K562 (cell line): ENCODE data around the gene ISYNA1. TPM values are rescaled to one million over a fixed set of nuclear protein-coding genes. Genes with fewer than 3 reads are reported as not detected.

ENCODE experiments used
- ATF6 ChIP-seq: sonication (generic); formaldehyde crosslinking; IDR thresholded peaks from 2 replicates; pipeline ENCODE4 v1.4.0; 2020; ENCODE audit warnings: mild to moderate bottlenecking, missing genetic modification reagents
- CBX2 ChIP-seq: fragments of 200-600 bp; sonication (generic); IDR thresholded peaks from one replicate; pipeline ENCODE4 v1.6.1; 2012; ENCODE audit warnings: mild to moderate bottlenecking, low read length, inconsistent platforms; ENCODE audit not compliant: insufficient read depth, poor library complexity, severe bottlenecking
- DPF2 ChIP-seq: fragments of 450-650 bp; IDR thresholded peaks from 2 replicates; pipeline ENCODE4 v1.6.1; 2016
- E2F8 ChIP-seq: fragments of 450-650 bp; IDR thresholded peaks from 2 replicates; pipeline ENCODE4 v1.7.1; 2018; ENCODE audit warnings: mild to moderate bottlenecking, low read depth; ENCODE audit not compliant: partially characterized antibody
- EGR1 ChIP-seq: fragments of 450-650 bp; conservative IDR thresholded peaks from 2 replicates; pipeline ENCODE4 v1.6.1; 2017; ENCODE audit warnings: mild to moderate bottlenecking
- ELF1 ChIP-seq: fragments of 200-800 bp; sonication (Bioruptor generic); IDR thresholded peaks from 2 replicates; pipeline ENCODE4 v1.6.1; 2016; ENCODE audit warnings: missing genetic modification characterization, missing compliant biosample characterization
- FIP1L1 ChIP-seq: fragments of 200-400 bp; formaldehyde crosslinking; IDR thresholded peaks from 2 replicates; pipeline ENCODE4 v1.6.1; 2018; ENCODE audit warnings: mild to moderate bottlenecking, low read depth, low read length; ENCODE audit not compliant: poor library complexity, severe bottlenecking
- RB1 ChIP-seq: fragments of 450-650 bp; IDR thresholded peaks from 2 replicates; pipeline ENCODE4 v1.6.1; 2017; ENCODE audit warnings: low read depth, mild to moderate bottlenecking
- SFPQ ChIP-seq: fragments of 200-400 bp; formaldehyde crosslinking; IDR thresholded peaks from 2 replicates; pipeline ENCODE4 v1.6.1; 2017; ENCODE audit warnings: mild to moderate bottlenecking, low read depth, low read length, moderate library complexity
- ZNF431 ChIP-seq: sonication (generic); formaldehyde crosslinking; IDR thresholded peaks from 2 replicates; pipeline ENCODE4 v1.8.0; 2022; ENCODE audit warnings: mild to moderate bottlenecking, missing genetic modification reagents
- polyA plus RNA-seq, 8 experiments: library from polyadenylated mRNA; depleted of rRNA in 4 of 8; stranded (reverse) in 5 of 8; unstranded in 3 of 8; fragments of >200 nt; fragmentation: Nextera tagmentation in 2 of 8; fragmentation: Illumina TruSeq in 1 of 8; extraction: Ambion mirVana in 2 of 8; extraction: Trizol in 1 of 8; gene quantifications; 2 replicates each; pipeline versions ENCODE4 v1.2.1 to v1.2.3, GENCODE V29; 2011 to 2014; ENCODE audit warnings: inconsistent platforms in 1 of 8, missing spikeins in 1 of 8
- total RNA-seq, 7 experiments: library from RNA; depleted of rRNA in 6 of 7; stranded (reverse); fragments of >200 nt in 6 of 7; fragmentation: Illumina TruSeq in 2 of 7; extraction: Trizol in 2 of 7; gene quantifications; 2 replicates each; pipeline versions ENCODE4 v1.2.1 to v1.2.3, GENCODE V29; 2011 to 2021; ENCODE audit warnings: low replicate concordance in 1 of 7
- TF ChIP-seq, protein P1 (sequence below): sonication (generic); formaldehyde crosslinking; IDR thresholded peaks from 2 replicates; pipeline ENCODE4 v1.8.1; 2022; ENCODE audit warnings: missing genetic modification reagents
- TF ChIP-seq, protein P2 (sequence below): fragments of 250-450 bp; sonication (Bioruptor Pico); IDR thresholded peaks from 2 replicates; pipeline ENCODE4 v1.8.0; 2022; ENCODE audit warnings: moderate library complexity, mild to moderate bottlenecking, inconsistent platforms
- TF ChIP-seq, protein P3 (sequence below): fragments of 450-650 bp; formaldehyde crosslinking; IDR thresholded peaks from 2 replicates; pipeline ENCODE4 v1.4.0; 2020; ENCODE audit warnings: mild to moderate bottlenecking, mixed read lengths

The ISYNA1 gene
- total and polyA plus RNA-seq, 9 of the 15 experiments (the other 6 are each of a cell fraction or from before 2014, with no cell fraction given): 21.8 to 460 (median 93.2) TPM

GRCh38 chr19:18417250-18418028 lies 20.5 kb downstream of the ISYNA1 start (continued):
- TF ChIP-seq, protein P1, sequence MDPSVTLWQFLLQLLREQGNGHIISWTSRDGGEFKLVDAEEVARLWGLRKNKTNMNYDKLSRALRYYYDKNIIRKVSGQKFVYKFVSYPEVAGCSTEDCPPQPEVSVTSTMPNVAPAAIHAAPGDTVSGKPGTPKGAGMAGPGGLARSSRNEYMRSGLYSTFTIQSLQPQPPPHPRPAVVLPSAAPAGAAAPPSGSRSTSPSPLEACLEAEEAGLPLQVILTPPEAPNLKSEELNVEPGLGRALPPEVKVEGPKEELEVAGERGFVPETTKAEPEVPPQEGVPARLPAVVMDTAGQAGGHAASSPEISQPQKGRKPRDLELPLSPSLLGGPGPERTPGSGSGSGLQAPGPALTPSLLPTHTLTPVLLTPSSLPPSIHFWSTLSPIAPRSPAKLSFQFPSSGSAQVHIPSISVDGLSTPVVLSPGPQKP (CRISPR knock-in tag): no peak
- TF ChIP-seq FIP1L1 (no peak), EGR1 (no peak; the same call in 1 of the 2 replicates), ATF6 (no peak), CBX2 (no peak), ZNF431 (CRISPR knock-in tag) (no peak), RB1 (peak; percentile 64), E2F8 (no peak), ELF1 (peak; percentile 76; the same call in 1 of the 2 replicates), SFPQ (no peak), DPF2 (no peak)
- TF ChIP-seq, protein P2, sequence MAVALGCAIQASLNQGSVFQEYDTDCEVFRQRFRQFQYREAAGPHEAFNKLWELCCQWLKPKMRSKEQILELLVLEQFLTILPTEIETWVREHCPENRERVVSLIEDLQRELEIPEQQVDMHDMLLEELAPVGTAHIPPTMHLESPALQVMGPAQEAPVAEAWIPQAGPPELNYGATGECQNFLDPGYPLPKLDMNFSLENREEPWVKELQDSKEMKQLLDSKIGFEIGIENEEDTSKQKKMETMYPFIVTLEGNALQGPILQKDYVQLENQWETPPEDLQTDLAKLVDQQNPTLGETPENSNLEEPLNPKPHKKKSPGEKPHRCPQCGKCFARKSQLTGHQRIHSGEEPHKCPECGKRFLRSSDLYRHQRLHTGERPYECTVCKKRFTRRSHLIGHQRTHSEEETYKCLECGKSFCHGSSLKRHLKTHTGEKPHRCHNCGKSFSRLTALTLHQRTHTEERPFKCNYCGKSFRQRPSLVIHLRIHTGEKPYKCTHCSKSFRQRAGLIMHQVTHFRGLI (CRISPR knock-in tag): no peak
- TF ChIP-seq, protein P3, sequence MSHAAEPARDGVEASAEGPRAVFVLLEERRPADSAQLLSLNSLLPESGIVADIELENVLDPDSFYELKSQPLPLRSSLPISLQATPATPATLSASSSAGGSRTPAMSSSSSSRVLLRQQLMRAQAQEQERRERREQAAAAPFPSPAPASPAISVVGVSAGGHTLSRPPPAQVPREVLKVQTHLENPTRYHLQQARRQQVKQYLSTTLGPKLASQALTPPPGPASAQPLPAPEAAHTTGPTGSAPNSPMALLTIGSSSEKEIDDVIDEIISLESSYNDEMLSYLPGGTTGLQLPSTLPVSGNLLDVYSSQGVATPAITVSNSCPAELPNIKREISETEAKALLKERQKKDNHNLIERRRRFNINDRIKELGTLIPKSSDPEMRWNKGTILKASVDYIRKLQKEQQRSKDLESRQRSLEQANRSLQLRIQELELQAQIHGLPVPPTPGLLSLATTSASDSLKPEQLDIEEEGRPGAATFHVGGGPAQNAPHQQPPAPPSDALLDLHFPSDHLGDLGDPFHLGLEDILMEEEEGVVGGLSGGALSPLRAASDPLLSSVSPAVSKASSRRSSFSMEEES (CRISPR knock-in tag): no peak
